ENCODE measurements around the gene MAP6.

DNA sequence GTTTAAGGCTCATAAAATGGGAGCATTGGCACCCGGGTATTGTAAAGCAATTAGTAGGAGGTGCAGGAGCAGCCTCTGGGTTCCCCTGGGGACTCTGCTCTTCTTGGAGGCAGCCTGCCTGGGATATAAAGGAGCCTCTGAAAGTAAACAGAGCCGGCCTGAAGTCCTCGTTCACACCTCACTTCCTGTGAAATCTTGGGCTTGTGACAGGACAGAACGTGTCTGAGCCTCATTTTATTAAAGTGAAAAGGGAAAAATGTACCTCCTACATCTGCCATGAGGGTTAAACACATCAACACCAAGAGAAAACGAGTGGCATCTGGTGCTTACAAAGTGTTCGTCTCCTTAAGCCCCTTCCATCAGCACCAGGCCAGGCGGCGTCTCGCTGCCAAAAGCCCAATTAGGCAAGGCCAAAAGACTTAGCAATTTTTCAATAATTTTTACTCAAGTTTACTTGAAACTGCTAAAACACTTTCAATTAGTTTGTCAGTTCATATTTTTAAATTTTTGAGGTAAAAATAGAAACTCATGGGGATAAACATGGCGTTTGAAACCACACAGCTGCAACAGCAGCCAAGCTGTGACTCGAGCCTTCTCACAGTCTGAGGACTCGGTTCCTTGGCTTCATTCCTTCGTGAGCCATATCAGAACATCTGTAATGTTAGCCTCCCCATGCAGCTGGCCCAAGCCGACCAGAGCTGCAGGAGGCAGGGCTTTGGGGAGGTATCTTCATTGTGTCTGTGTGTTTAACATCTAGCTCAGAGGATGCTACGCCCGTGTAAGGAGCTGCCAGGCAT is 33.6 kb downstream of the MAP6 start:
- TF ChIP-seq, protein P1, sequence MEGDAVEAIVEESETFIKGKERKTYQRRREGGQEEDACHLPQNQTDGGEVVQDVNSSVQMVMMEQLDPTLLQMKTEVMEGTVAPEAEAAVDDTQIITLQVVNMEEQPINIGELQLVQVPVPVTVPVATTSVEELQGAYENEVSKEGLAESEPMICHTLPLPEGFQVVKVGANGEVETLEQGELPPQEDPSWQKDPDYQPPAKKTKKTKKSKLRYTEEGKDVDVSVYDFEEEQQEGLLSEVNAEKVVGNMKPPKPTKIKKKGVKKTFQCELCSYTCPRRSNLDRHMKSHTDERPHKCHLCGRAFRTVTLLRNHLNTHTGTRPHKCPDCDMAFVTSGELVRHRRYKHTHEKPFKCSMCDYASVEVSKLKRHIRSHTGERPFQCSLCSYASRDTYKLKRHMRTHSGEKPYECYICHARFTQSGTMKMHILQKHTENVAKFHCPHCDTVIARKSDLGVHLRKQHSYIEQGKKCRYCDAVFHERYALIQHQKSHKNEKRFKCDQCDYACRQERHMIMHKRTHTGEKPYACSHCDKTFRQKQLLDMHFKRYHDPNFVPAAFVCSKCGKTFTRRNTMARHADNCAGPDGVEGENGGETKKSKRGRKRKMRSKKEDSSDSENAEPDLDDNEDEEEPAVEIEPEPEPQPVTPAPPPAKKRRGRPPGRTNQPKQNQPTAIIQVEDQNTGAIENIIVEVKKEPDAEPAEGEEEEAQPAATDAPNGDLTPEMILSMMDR (IDR thresholded peaks at IDR 0.05 in 8 of 11, conservative IDR thresholded peaks at IDR 0.05 in 3 of 11): no peak
- no peak for TF ChIP-seq POLR2AphosphoS5 (IDR thresholded peaks at IDR 0.05)

All from spleen (tissue), 7 donors.